COLO829 (cell line): ENCODE data around the gene SYCE3.

Experiments
- DNase-seq: peaks from one replicate; pipeline ENCODE4 v3.0.0; 2012; ENCODE audit warnings: low spot score

Gene SYCE3

GRCh38 chr22:50518606-50519005, 44.1 kb downstream of the SYCE3 start:
- no peak for DNase-seq

GRCh38 chr22:50517495-50518260, 45.0 kb downstream of the SYCE3 start:
- no peak for DNase-seq

GRCh38 chr22:50516891-50517290, 45.8 kb downstream of the SYCE3 start:
- DNase-seq = no peak

GRCh38 chr22:50516068-50516467, 46.7 kb downstream of the SYCE3 start:
- no peak for DNase-seq

- DNase-seq = no peak
These were observed 49.5 kb downstream of the SYCE3 start for GRCh38 chr22:50513175-50513574.

GRCh38 chr22:50508897-50509296, 53.8 kb downstream of the SYCE3 start:
- no peak for DNase-seq

GRCh38 chr22:50507991-50508884, 54.5 kb downstream of the SYCE3 start, which contains the start of gene NCAPH2:
Gene NCAPH2, plus strand, starts transcription at chr22:50508224. Its CDS starts 114 bp downstream, at chr22:50508338.
- DNase-seq = peak; percentile 100

- DNase-seq = peak; percentile 94
These were observed 55.2 kb downstream of the SYCE3 start, which contains the start of gene LMF2 for GRCh38 chr22:50507421-50507990. Gene LMF2, minus strand, starts transcription at chr22:50507702. Its CDS starts 27 bp downstream, at chr22:50507675.

GRCh38 chr22:50506611-50507420, 55.9 kb downstream of the SYCE3 start:
- DNase-seq = no peak

GRCh38 chr22:50505776-50506610, 56.7 kb downstream of the SYCE3 start:
- no peak for DNase-seq

- DNase-seq = no peak
These were observed 57.4 kb downstream of the SYCE3 start for GRCh38 chr22:50505276-50505775.

GRCh38 chr22:50504369-50505211, 58.1 kb downstream of the SYCE3 start:
- DNase-seq = no peak

GRCh38 chr22:50503475-50504145, 59.1 kb downstream of the SYCE3 start:
- no peak for DNase-seq

GRCh38 chr22:50502628-50503474, 59.9 kb downstream of the SYCE3 start:
- DNase-seq = peak; percentile 86

GRCh38 chr22:50502096-50502495, 60.6 kb downstream of the SYCE3 start:
- DNase-seq = no peak
